WTC11 (cell line): ENCODE measurements around the gene UBD. TPM values are rescaled to one million over a fixed set of nuclear protein-coding genes. Genes with fewer than 3 reads are reported as not detected.

Experiments used
- ATAC-seq: fragments of 200-7000 bp; cut with Tn5 transposase; 2 replicates; pipeline ENCODE4 v1.10.0; 2021; ENCODE audit warnings: mild to moderate bottlenecking, moderate library complexity
- CTCF ChIA-PET: fragments of 300-600 bp; sonication (Branson Sonifier 250); formaldehyde crosslinking; loops from one replicate; lab custom pipeline; 2021; ENCODE audit warnings: antibody characterized with exemption; lab: Charles Lee
- POLR2A ChIA-PET: fragments of 350-600 bp; sonication (Branson Sonifier 250); formaldehyde crosslinking; loops from one replicate; lab custom pipeline; 2021; ENCODE audit warnings: antibody characterized with exemption; lab: Charles Lee
- DNase-seq: peaks from one replicate; pipeline ENCODE4 v3.0.0; 2021; ENCODE audit warnings: low spot score
- H3K27ac Mint-ChIP-seq: 2 replicates; pipeline ENCODE4 v1.8.0; 2021; ENCODE audit warnings: mixed read lengths
- H3K27me3 Mint-ChIP-seq: 2 replicates; pipeline ENCODE4 v1.8.0; 2021; ENCODE audit warnings: low read depth, mild to moderate bottlenecking, moderate library complexity, mixed read lengths
- H3K36me3 Mint-ChIP-seq: 2 replicates; pipeline ENCODE4 v1.8.0; 2021; ENCODE audit warnings: mixed read lengths
- H3K4me1 Mint-ChIP-seq: 2 replicates; pipeline ENCODE4 v1.8.0; 2022; ENCODE audit warnings: mixed read lengths
- H3K4me3 Mint-ChIP-seq: 2 replicates; pipeline ENCODE4 v1.8.0; 2021; ENCODE audit warnings: mild to moderate bottlenecking, moderate library complexity, mixed read lengths
- H3K9me3 Mint-ChIP-seq: 2 replicates; pipeline ENCODE4 v1.8.0; 2021; ENCODE audit warnings: mixed read lengths
- ATF3 ChIP-seq: sonication (generic); formaldehyde crosslinking; conservative IDR thresholded peaks from 2 replicates; pipeline ENCODE4 v1.8.1; 2022; ENCODE audit warnings: mild to moderate bottlenecking, missing genetic modification reagents
- ATF6 ChIP-seq: sonication (generic); formaldehyde crosslinking; IDR thresholded peaks from 2 replicates; pipeline ENCODE4 v1.8.1; 2023; ENCODE audit warnings: mild to moderate bottlenecking, missing genetic modification reagents
- CBFB ChIP-seq: sonication (generic); formaldehyde crosslinking; IDR thresholded peaks from 2 replicates; pipeline ENCODE4 v1.8.1; 2022; ENCODE audit warnings: mild to moderate bottlenecking, low read depth, missing genetic modification reagents
- CTCF ChIP-seq: fragments of 200-600 bp; IDR thresholded peaks from 2 replicates; pipeline ENCODE4 v1.8.0; 2022; ENCODE audit warnings: antibody characterized with exemption
- E2F1 ChIP-seq: sonication (generic); formaldehyde crosslinking; IDR thresholded peaks from 2 replicates; pipeline ENCODE4 v1.8.0; 2022; ENCODE audit warnings: mild to moderate bottlenecking, missing genetic modification reagents
- ELF4 ChIP-seq: sonication (generic); formaldehyde crosslinking; IDR thresholded peaks from 2 replicates; pipeline ENCODE4 v1.8.1; 2022; ENCODE audit warnings: low read depth, mild to moderate bottlenecking, moderate library complexity, missing genetic modification reagents
- FOXK1 ChIP-seq: sonication (generic); formaldehyde crosslinking; IDR thresholded peaks from 2 replicates; pipeline ENCODE4 v1.8.0; 2022; ENCODE audit warnings: mild to moderate bottlenecking, moderate library complexity, missing genetic modification reagents
- GTF2I ChIP-seq: fragments of 250-450 bp; sonication (Bioruptor Pico); conservative IDR thresholded peaks from 2 replicates; pipeline ENCODE4 v1.4.0; 2021; ENCODE audit warnings: mild to moderate bottlenecking
- JAZF1 ChIP-seq: fragments of 250-450 bp; sonication (Bioruptor Pico); IDR thresholded peaks from 2 replicates; pipeline ENCODE4 v1.9.0; 2021; ENCODE audit warnings: moderate library complexity, mild to moderate bottlenecking, inconsistent platforms
- JUN ChIP-seq: sonication (generic); formaldehyde crosslinking; IDR thresholded peaks from 2 replicates; pipeline ENCODE4 v1.8.0; 2023; ENCODE audit warnings: mild to moderate bottlenecking, missing genetic modification reagents
- MXD4 ChIP-seq: fragments of 250-450 bp; sonication (Bioruptor Pico); IDR thresholded peaks from 2 replicates; pipeline ENCODE4 v1.8.0; 2021; ENCODE audit warnings: mild to moderate bottlenecking, moderate library complexity, borderline replicate concordance
- NR1H2 ChIP-seq: sonication (generic); formaldehyde crosslinking; IDR thresholded peaks from 2 replicates; pipeline ENCODE4 v1.9.0; 2021; ENCODE audit warnings: mild to moderate bottlenecking, moderate library complexity, missing genetic modification reagents
- OVOL2 ChIP-seq: fragments of 250-450 bp; sonication (Bioruptor Pico); IDR thresholded peaks from 2 replicates; pipeline ENCODE4 v1.9.0; 2021; ENCODE audit warnings: mild to moderate bottlenecking, borderline replicate concordance
- SMAD4 ChIP-seq: sonication (generic); formaldehyde crosslinking; IDR thresholded peaks from 2 replicates; pipeline ENCODE4 v1.8.0; 2022; ENCODE audit warnings: mild to moderate bottlenecking, missing genetic modification reagents
- TCF7 ChIP-seq: sonication (generic); formaldehyde crosslinking; IDR thresholded peaks from 2 replicates; pipeline ENCODE4 v1.8.0; 2022; ENCODE audit warnings: mild to moderate bottlenecking, low read depth, missing genetic modification reagents, moderate library complexity
- TP53 ChIP-seq: sonication (generic); formaldehyde crosslinking; IDR thresholded peaks from 2 replicates; pipeline ENCODE4 v1.8.1; 2023; ENCODE audit warnings: mild to moderate bottlenecking, missing genetic modification reagents
- ZNF138 ChIP-seq: sonication (generic); formaldehyde crosslinking; conservative IDR thresholded peaks from 2 replicates; pipeline ENCODE4 v1.8.1; 2022; ENCODE audit warnings: mild to moderate bottlenecking, moderate library complexity, missing genetic modification reagents
- ZNF232 ChIP-seq: sonication (generic); formaldehyde crosslinking; IDR thresholded peaks from 2 replicates; pipeline ENCODE4 v1.8.0; 2022; ENCODE audit warnings: mild to moderate bottlenecking, missing genetic modification reagents
- ZNF281 ChIP-seq: sonication (generic); formaldehyde crosslinking; IDR thresholded peaks from 2 replicates; pipeline ENCODE4 v1.8.0; 2023; ENCODE audit warnings: mild to moderate bottlenecking, missing genetic modification reagents
- ZNF396 ChIP-seq: fragments of 250-450 bp; sonication (Bioruptor Pico); IDR thresholded peaks from 2 replicates; pipeline ENCODE4 v1.8.0; 2021; ENCODE audit warnings: mild to moderate bottlenecking, moderate library complexity, borderline replicate concordance
- ZNF423 ChIP-seq: fragments of 250-450 bp; sonication (Bioruptor Pico); IDR thresholded peaks from 2 replicates; pipeline ENCODE4 v2.1.2; 2022; ENCODE audit warnings: mild to moderate bottlenecking, moderate library complexity
- ZNF532 ChIP-seq: fragments of 250-450 bp; sonication (Bioruptor Pico); IDR thresholded peaks from 2 replicates; pipeline ENCODE4 v1.9.0; 2021; ENCODE audit warnings: mild to moderate bottlenecking, borderline replicate concordance
- total RNA-seq: library from RNA; stranded (reverse); gene quantifications from 3 replicates; pipeline ENCODE4 v1.2.3, GENCODE V29; 2021

The UBD gene
- total RNA-seq, 1 experiment from 2014 or later = 0.15 TPM

- TF ChIP-seq ATF6 (CRISPR knock-in tag) = no peak
- TF ChIP-seq NR1H2 (CRISPR knock-in tag) = no peak
- no peak for TF ChIP-seq ZNF281 (CRISPR knock-in tag)
Observed at GRCh38 chr6:29577544-29577943, 18.0 kb upstream of the UBD start (continued).

GRCh38 chr6:29576056-29576455 is 16.5 kb upstream of the UBD start:
- H3K4me1 Mint-ChIP-seq = no peaks in the 10 kb centered on the region
- TF ChIP-seq E2F1 (CRISPR knock-in tag) (no peak), MXD4 (CRISPR knock-in tag) (no peak), ZNF138 (CRISPR knock-in tag) (no peak), SMAD4 (CRISPR knock-in tag) (no peak)
- TF ChIP-seq, all 79 proteins: peak for 0
- ChIA-PET CTCF (no interaction called here), POLR2A (no interaction called here)
- no peak for DNase-seq
- Mint-ChIP-seq H3K9me3 (peaks cover 3% of the 10 kb centered on the region), H3K27ac (no peak overlapping the region), H3K27me3 (peaks cover 3% of the 10 kb centered on the region), H3K4me3 (no peak overlapping the region), H3K36me3 (no peaks in the 10 kb centered on the region)
- no peak for ATAC-seq

GRCh38 chr6:29567991-29568390 is 8.5 kb upstream of the UBD start:
- Mint-ChIP-seq H3K27me3 (peaks cover 10% of the 10 kb centered on the region), H3K4me1 (no peaks in the 10 kb centered on the region), H3K27ac (no peak overlapping the region), H3K4me3 (no peak overlapping the region), H3K9me3 (no peaks in the 10 kb centered on the region), H3K36me3 (no peaks in the 10 kb centered on the region)
- ATAC-seq (no peak), DNase-seq (no peak)
- CTCF ChIA-PET = no interaction called here
- POLR2A ChIA-PET = no interaction called here
- TF ChIP-seq CBFB (CRISPR knock-in tag) (no peak), TCF7 (CRISPR knock-in tag) (no peak), FOXK1 (CRISPR knock-in tag) (no peak), JUN (CRISPR knock-in tag) (no peak), CTCF (no peak), ATF3 (no peak), ZNF423 (no peak), OVOL2 (CRISPR knock-in tag) (no peak), JAZF1 (no peak), ZNF232 (CRISPR knock-in tag) (no peak), ZNF396 (no peak), ELF4 (no peak), TP53 (CRISPR knock-in tag) (no peak), GTF2I (CRISPR knock-in tag) (no peak), ZNF532 (no peak), MXD4 (CRISPR knock-in tag) (no peak)
